Neural progenitor cell (in vitro differentiated cells): ENCODE results near the gene CEBPA.

ENCODE experiments used
- CTCF ChIP-seq: fragments of 200-600 bp; sonication (generic); IDR thresholded peaks from 2 replicates; pipeline ENCODE4 v1.5.1; 2017; ENCODE audit warnings: antibody characterized with exemption, mild to moderate bottlenecking
- EZH2 ChIP-seq: fragments of 200-600 bp; sonication (generic); IDR thresholded peaks from 2 replicates; pipeline ENCODE4 v1.6.1; 2017; ENCODE audit warnings: antibody characterized with exemption, mild to moderate bottlenecking, moderate library complexity
- EZH2phosphoT487 ChIP-seq: fragments of 200-600 bp; sonication (generic); IDR thresholded peaks from 2 replicates; pipeline ENCODE4 v1.6.1; 2017; ENCODE audit warnings: antibody characterized with exemption

GRCh38 chr19:33286899-33287298 lies 15.4 kb downstream of the CEBPA start:
- TF ChIP-seq CTCF: no peak
- no peak for TF ChIP-seq EZH2phosphoT487
- no peak for TF ChIP-seq EZH2
